Stimulated activated CD4-positive, alpha-beta T cell treated with anti-CD3 and anti-CD28 coated beads, Interleukin-15, amount 100 ng/mL, for 24 hours (primary cell): Measurements from ENCODE around the gene THSD4.
"Not testable (repeated sequence)": the region's sequence is repeated elsewhere in the genome, so short reads cannot be mapped to it uniquely, and the experiment has no call there.

Experiments used
- DNase-seq: peaks from one replicate; pipeline ENCODE4 v3.0.0-alpha.2; 2020

Gene THSD4

DNA sequence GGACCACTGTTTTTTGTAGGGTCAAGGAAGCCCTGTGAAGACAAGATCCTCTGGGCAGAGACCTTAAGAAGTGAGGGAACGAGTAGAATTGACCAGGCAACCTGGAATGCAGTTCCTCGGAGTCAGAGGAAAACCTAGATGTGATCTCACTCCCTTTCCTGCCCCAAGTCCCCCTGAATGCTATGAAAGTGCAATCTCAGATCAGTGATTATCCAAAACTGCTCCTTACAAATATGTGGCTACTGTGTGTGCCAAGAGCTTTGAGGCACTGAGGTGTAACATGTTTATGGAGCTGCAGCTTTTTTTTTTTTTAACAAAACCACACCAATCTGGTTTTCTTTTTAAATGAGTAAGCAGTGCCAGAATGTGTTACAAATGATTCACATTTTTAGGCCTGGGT lies 35.8 kb downstream of the THSD4 start:
- no peak for DNase-seq

DNA sequence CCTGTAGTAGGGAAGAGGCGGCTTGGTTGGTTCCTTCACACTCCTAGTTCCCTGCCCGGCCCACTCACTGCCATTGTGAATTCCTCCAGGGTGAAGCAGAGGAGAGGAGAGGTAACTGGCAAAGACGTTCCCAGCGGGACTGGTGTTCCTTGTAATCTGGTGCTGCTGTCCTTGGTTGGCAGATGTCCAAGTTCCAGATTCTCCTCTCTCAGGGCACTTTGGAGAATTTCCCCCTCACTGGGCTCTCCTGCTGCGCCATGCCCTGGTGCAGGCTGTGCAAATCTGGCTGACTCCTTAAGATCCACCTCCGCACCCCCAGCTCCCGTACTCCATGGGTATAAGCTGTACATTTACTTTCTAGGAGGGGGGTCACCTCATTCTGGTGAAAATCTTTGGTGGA lies 37.3 kb downstream of the THSD4 start:
- DNase-seq, result no peak

DNA sequence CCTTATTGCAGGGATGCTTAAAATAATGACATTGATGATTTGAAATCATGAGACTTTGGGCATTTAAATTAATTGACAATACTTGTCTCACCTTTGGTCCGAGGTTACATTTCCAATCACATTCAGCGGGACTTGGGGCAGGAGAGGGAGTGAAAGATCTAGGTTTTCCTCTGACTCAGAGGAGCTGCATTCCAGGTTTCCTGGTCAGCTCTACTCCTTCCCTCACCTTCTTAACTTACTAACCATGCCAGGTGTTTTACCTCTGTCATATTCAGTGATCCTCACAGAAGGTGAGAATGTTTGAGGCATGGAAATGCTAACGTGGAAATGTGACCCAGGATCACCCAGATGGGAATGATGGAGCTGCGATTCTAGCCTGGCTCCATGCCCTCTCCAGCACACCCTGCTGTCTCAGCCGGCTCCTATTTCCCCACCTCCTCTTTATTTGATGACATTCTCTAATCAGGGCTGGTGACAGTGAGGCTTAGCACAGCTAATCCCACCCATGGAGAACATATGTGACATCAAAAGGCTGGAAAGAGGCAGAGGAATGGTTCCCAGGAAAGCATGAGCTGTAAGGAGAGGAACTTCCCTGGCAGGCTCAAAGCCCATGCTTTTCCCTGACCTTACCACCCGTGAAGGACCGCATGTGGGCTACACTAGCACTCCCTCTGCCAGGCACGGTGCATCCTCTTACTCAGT lies 38.7 kb downstream of the THSD4 start:
- no peak for DNase-seq

GRCh38 chr15:71154607-71155200 lies 39.4 kb downstream of the THSD4 start:
- DNase-seq, result no peak

- DNase-seq, result no peak
Observed at GRCh38 chr15:71155534-71155933, 40.3 kb downstream of the THSD4 start.

- no peak for DNase-seq
Observed at GRCh38 chr15:71160976-71161375, 45.7 kb downstream of the THSD4 start.

- DNase-seq, result no peak
Observed at GRCh38 chr15:71162309-71162708, 47.0 kb downstream of the THSD4 start.

DNA sequence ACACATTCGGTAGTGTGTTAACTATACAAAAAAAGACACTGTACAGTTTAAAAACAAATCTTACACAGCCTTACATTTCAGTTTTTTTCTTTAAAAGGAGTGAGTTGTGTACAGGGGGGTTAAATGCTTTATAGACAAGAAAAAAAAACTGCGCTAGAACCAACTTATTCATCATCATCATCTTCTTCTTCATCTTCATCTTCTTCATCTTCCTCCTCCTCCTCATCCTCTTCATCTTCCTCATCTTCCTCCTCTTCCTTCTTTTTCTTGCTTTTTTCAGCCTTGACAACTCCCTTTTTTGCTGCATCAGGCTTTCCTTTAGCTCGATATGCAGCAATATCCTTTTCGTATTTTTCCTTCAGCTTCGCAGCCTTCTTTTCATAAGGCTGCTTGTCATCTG lies 49.3 kb downstream of the THSD4 start:
- DNase-seq, result not testable (repeated sequence)

- no peak for DNase-seq
Observed at GRCh38 chr15:71167445-71168165, 52.3 kb downstream of the THSD4 start.

GRCh38 chr15:71168166-71168834 lies 53.0 kb downstream of the THSD4 start:
- no peak for DNase-seq

- no peak for DNase-seq
Observed at GRCh38 chr15:71170163-71170562, 54.9 kb downstream of the THSD4 start.

GRCh38 chr15:71171195-71171594 lies 55.9 kb downstream of the THSD4 start:
- no peak for DNase-seq

DNA sequence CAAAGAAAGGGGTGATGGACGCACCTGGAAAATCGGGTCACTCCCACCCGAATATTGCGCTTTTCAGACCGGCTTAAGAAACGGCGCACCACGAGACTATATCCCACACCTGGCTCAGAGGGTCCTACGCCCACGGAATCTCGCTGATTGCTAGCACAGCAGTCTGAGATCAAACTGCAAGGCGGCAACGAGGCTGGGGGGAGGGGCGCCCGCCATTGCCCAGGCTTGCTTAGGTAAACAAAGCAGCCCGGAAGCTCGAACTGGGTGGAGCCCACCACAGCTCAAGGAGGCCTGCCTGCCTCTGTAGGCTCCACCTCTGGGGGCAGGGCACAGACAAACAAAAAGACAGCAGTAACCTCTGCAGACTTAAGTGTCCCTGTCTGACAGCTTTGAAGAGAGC lies 59.1 kb downstream of the THSD4 start:
- not testable (repeated sequence) for DNase-seq

- DNase-seq, result no peak
Observed at GRCh38 chr15:71180986-71181853, 65.9 kb downstream of the THSD4 start.

GRCh38 chr15:71182522-71182921 lies 67.3 kb downstream of the THSD4 start:
- no peak for DNase-seq

GRCh38 chr15:71183063-71183462 lies 67.8 kb downstream of the THSD4 start:
- DNase-seq, result no peak

DNA sequence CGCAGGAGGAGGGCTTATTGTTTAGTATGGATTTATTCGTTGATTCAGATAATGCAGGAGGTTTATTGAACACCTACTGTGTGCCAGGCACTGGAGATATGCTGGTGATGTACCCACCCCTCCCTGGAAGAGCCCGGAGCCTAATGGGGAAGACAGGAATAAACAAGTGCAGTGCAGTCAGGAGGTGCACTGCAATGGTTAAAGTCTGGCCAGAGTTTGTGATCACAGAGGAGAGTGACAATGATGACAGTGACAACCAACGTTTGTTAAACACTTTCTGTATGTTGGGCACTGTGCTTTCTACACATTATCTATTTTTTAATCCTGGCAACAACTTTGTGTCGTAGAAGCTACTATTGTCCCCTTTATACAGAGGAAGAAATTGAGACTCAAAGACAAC lies 70.4 kb downstream of the THSD4 start:
- DNase-seq, result no peak

- DNase-seq, result no peak
Observed at GRCh38 chr15:71186267-71186666, 71.0 kb downstream of the THSD4 start.

- DNase-seq, result no peak
Observed at GRCh38 chr15:71187078-71187477, 71.8 kb downstream of the THSD4 start.

- no peak for DNase-seq
Observed at GRCh38 chr15:71187526-71187925, 72.3 kb downstream of the THSD4 start.

GRCh38 chr15:71189718-71190117 lies 74.4 kb downstream of the THSD4 start:
- no peak for DNase-seq

DNA sequence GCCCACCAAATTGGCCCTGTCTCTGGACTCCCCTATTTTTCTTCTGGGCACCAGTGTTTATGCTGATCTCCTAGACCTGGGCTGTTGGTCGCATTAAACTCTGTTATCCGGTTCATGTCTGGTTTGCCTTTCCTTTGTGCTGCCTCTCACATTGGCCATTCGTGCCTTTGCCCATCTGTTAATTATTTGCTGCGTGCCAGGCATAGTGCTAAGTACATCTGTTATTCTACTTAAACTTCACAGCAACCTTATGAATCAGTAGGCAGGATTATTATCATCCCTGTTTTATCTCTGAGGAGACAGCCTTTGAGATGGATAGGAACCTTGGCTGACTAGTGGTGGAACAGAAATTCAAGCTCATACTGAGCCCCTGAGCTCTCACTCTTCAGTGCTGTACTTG lies 76.0 kb downstream of the THSD4 start:
- no peak for DNase-seq

DNA sequence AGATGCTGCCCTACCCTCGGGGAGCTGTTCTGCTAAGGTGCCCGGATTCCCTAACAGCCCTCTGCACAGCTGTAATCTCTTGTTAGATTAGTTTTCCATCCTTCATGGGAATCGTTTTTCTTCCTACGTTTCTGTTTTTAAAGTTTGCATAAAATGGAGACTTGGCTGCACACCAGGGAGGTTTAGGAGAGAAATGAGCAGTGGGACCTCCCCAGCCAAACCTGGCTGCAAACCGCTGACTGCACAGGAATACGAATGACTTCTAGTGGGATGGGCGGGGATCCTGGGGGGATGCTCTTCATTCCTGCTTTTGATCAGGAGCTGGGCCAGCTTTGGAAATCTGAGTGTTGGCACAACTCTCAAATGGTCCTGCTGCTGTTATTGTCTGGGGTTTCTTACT lies 77.5 kb downstream of the THSD4 start:
- no peak for DNase-seq
